Smooth muscle cell (in vitro differentiated cells): ENCODE measurements around the gene TMEM191C. TPM values are rescaled to one million over a fixed set of nuclear protein-coding genes. Genes with fewer than 3 reads are reported as not detected.

Source experiments
- DNase-seq: peaks from one replicate; lab custom pipeline; 2025; ENCODE audit not compliant: unreplicated experiment; lab: John Stamatoyannopoulos, UW
- H2AFZ ChIP-seq: fragments of 200-600 bp; sonication (generic); 2 replicates; pipeline ENCODE4 v1.6.0; 2016; ENCODE audit warnings: antibody characterized with exemption, low read depth, mild to moderate bottlenecking
- H3F3A ChIP-seq: fragments of 200-600 bp; sonication (generic); 2 replicates; pipeline ENCODE4 v1.6.0; 2017; ENCODE audit warnings: antibody characterized with exemption, low read depth
- H3K27ac ChIP-seq: fragments of 200-600 bp; sonication (generic); 2 replicates; pipeline ENCODE4 v1.5.1; 2016; ENCODE audit warnings: low read depth, mild to moderate bottlenecking
- H3K27me3 ChIP-seq: fragments of 200-600 bp; sonication (generic); 2 replicates; pipeline ENCODE4 v1.6.1; 2016; ENCODE audit warnings: low read depth, mild to moderate bottlenecking
- H3K36me3 ChIP-seq: fragments of 200-600 bp; sonication (generic); 2 replicates; pipeline ENCODE4 v1.5.1; 2016; ENCODE audit warnings: low read depth
- H3K4me1 ChIP-seq: fragments of 200-600 bp; sonication (generic); 2 replicates; pipeline ENCODE4 v1.5.1; 2016; ENCODE audit warnings: low read depth
- H3K4me2 ChIP-seq: fragments of 200-600 bp; sonication (generic); 2 replicates; pipeline ENCODE4 v1.6.0; 2016; ENCODE audit warnings: mild to moderate bottlenecking
- H3K4me3 ChIP-seq: fragments of 200-600 bp; sonication (generic); 2 replicates; pipeline ENCODE4 v1.5.1; 2016; ENCODE audit warnings: mild to moderate bottlenecking
- H3K79me2 ChIP-seq: fragments of 200-600 bp; sonication (generic); 2 replicates; pipeline ENCODE4 v1.6.0; 2016; ENCODE audit warnings: low read depth, mild to moderate bottlenecking
- H3K9ac ChIP-seq: fragments of 200-600 bp; sonication (generic); 2 replicates; pipeline ENCODE4 v1.6.0; 2016; ENCODE audit warnings: low read depth
- H3K9me3 ChIP-seq: fragments of 200-600 bp; sonication (generic); replicated peaks from 2 replicates; pipeline ENCODE4 v1.5.1; 2016; ENCODE audit warnings: low read depth
- H4K20me1 ChIP-seq: fragments of 200-600 bp; sonication (generic); 2 replicates; pipeline ENCODE4 v1.6.0; 2016; ENCODE audit warnings: low read depth
- CTCF ChIP-seq: fragments of 200-600 bp; sonication (generic); IDR thresholded peaks from 2 replicates; pipeline ENCODE4 v1.5.1; 2017; ENCODE audit warnings: borderline replicate concordance, mild to moderate bottlenecking, antibody characterized with exemption; ENCODE audit not compliant: insufficient read depth, poor library complexity, severe bottlenecking
- whole genome bisulfite sequencing: methylation state at CpG from one replicate; pipeline ENCODE4 v1.1.7; 2016; ENCODE audit warnings: low lambda C conversion rate; 5-methylcytosine and 5-hydroxymethylcytosine counted together
- polyA plus RNA-seq: library from polyadenylated mRNA; unstranded; fragments of >200 nt; fragmentation: Nextera tagmentation; extraction: Ambion mirVana; gene quantifications from 2 replicates; pipeline ENCODE4 v1.2.1, GENCODE V29; 2016
- total RNA-seq: library from RNA; depleted of rRNA; stranded (reverse); fragments of >200 nt; gene quantifications from 2 replicates; pipeline ENCODE4 v1.2.3, GENCODE V29; 2014

TMEM191C gene
- total and polyA plus RNA-seq, 2 experiments from 2014 or later = 1.4 to 3.2 TPM

GRCh38 chr22:21447694-21448402, 19.3 kb upstream of the TMEM191C start:
- Histone ChIP-seq H3K36me3 (no peaks in the 10 kb centered on the region), H3K79me2 (peaks cover 5% of the 10 kb centered on the region), H3K9me3 (no peaks in the 10 kb centered on the region), H3K4me2 (no peak overlapping the region), H3K4me1 (no peaks in the 10 kb centered on the region), H3K27ac (no peak overlapping the region), H2AFZ (no peak overlapping the region), H4K20me1 (peaks cover 88% of the 10 kb centered on the region), H3K4me3 (no peak overlapping the region), H3F3A (no peaks in the 10 kb centered on the region), H3K9ac (no peak overlapping the region), H3K27me3 (no peaks in the 10 kb centered on the region)
- TF ChIP-seq CTCF = peak; percentile 21
- WGBS = 94% methylated on average over 22 of the region's 22 CpGs
- DNase-seq = no peak

DNA sequence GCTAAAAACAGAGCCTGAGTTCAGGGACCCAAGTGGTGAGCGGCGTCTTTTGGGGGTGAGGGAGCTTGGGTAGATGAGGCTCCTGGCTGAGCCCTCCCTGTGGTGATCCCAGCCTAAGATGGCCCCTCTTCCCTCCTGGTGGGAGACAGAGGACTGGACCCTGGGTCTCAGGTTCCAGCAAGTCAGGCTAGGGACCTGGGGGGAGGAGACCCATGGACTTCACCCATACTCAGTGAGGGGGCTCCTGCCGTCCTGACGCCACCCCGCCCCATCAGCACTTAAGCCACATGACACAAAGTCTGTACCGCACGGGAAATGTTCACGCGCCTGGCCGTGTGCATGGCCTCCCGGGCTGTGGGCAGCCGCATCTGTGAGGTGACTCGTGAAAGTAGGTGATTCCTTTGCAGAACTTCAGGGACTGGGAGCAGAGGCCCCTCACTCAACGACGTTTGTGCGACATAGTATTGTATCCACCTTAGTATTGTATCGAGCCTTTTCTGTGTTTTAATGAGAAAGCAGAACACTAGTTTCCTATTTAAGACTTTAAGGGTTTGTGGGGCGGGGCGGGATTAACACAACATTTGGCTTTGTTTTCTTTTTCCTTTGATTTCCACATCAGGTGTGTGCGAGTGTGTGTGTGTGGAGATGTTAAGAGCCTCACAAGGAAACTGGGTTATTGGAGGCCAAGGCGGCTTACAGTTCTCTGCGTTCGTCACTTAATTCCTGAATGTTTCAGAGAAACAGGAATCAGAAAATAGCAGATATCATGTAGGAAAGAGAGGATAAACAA, 18.4 kb upstream of the TMEM191C start:
- H4K20me1 ChIP-seq = peaks cover 79% of the 10 kb centered on the region
- TF ChIP-seq CTCF = no peak
- WGBS = 90% methylated on average over 23 of the region's 23 CpGs

DNA sequence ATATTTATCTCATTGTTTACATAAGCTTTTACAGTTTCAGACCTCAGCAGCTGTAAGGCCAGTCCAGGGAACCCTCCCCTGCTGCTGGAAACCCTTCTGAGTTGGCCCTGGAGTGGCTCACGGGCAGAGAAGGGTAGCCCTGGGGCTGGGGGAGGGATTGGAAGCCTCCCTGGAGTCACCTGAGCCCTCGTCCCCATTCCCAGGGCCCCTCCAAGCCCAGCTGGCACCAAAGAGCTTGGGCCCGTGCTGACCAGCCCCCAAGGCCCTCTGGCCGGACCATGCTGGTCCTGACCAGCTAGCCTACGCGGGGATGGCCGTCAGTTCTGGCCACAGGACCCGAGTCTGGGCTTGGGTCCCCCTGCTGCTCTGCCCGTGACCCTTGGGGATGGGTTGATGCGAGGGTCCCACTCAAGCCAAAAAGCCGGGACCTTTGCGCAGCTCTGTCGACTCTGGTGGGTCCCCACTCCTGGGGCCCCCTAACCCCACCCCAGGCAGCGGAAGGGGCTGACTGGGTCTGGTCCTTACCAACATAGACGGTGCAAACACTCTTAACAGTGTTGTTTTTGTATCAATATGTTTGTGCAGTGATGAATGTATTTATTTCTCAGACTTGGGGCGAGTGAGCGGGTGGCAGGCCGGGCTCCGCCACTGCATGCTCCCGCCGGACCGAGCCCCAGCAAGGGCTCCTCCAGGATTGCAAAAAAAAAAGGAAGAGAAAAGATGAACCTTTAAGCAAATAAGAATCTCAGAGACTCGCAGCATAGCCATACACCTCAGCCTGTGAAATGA, 17.5 kb upstream of the TMEM191C start:
- TF ChIP-seq CTCF = no peak
- no peak overlapping the region for H2AFZ ChIP-seq
- no peak for DNase-seq
- no peaks in the 10 kb centered on the region for H3K9me3 ChIP-seq
- H3K4me2 ChIP-seq = no peak overlapping the region
- H3F3A ChIP-seq = no peaks in the 10 kb centered on the region
- no peak overlapping the region for H3K4me3 ChIP-seq
- H3K4me1 ChIP-seq = no peaks in the 10 kb centered on the region
- H3K79me2 ChIP-seq = no peaks in the 10 kb centered on the region
- no peaks in the 10 kb centered on the region for H3K27me3 ChIP-seq
- no peak overlapping the region for H3K27ac ChIP-seq
- 91% methylated on average over 22 of the region's 23 CpGs for WGBS
- H3K9ac ChIP-seq = no peak overlapping the region
- H4K20me1 ChIP-seq = peaks cover 70% of the 10 kb centered on the region
- no peaks in the 10 kb centered on the region for H3K36me3 ChIP-seq

More for the DNA sequence above, 18.4 kb upstream of the TMEM191C start:
- Histone ChIP-seq H3K4me2 (no peak overlapping the region), H3F3A (no peaks in the 10 kb centered on the region), H3K27ac (no peak overlapping the region), H3K9ac (no peak overlapping the region), H2AFZ (no peak overlapping the region), H3K4me1 (no peaks in the 10 kb centered on the region), H3K79me2 (no peaks in the 10 kb centered on the region), H3K9me3 (no peaks in the 10 kb centered on the region), H3K36me3 (no peaks in the 10 kb centered on the region), H3K27me3 (no peaks in the 10 kb centered on the region), H3K4me3 (no peak overlapping the region)
- DNase-seq = no peak
